GM18868 (cell line): ENCODE results near the gene CPT2.

ENCODE experiments used
- ATAC-seq: cut with Tn5 transposase; IDR thresholded peaks from one replicate; pipeline ENCODE4 v1.9.1; 2021; ENCODE audit warnings: mild to moderate bottlenecking, moderate library complexity; ENCODE audit not compliant: unreplicated experiment

Gene CPT2

DNA sequence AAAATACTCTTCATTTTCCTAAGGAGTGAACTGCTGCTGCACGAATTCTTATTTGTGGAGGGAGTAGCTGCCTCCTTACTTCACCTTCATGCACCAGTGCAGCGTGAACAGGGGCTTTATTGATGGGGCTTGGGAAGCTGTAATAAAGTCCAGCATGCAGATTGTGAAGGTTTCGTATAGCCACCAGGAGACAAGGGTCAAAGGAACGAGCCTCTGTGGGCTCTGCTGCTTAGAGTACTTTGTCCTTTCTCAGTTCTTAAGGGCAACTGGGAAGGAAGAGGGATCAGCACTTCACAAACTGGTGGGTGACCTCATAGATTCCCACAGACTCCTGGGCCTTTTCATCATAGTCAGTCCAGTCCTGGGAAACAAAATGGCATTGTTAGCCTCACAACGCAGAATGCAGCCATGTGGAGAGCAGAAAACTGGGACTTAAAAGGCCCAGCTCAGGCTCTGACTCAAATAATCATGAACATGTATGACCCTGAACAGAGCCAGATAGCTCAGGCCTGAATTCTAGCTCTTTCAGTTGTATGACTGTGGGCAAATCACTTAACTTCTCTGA lies 17.8 kb downstream of the CPT2 start:
- no peak for ATAC-seq

DNA sequence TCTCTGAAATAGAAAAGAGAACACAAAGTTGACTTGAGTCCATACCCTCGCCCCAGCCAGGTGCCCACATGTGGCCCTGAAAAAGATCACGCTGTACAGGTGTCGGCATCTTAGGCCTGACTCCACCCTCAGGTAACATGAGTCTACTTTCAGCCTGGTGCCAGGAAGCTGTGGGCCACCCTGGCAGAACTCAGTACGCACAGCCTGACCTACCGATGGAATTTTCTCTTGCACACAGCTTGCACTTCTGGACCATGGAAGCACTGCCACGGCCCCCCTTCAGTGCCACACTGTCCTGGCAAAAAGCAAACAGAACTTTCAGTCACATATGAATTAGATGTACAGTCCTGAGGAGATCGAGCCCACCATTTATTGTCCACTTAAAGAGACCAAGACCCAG lies 21.6 kb downstream of the CPT2 start:
- ATAC-seq, result no peak

- no peak for ATAC-seq
Measured at GRCh38 chr1:53219711-53220110, 23.1 kb downstream of the CPT2 start.

- peak; percentile 96 for ATAC-seq
Measured at GRCh38 chr1:53220171-53220961, 23.7 kb downstream of the CPT2 start, which contains the start of gene CZIB. CZIB (minus strand) TSS chr1:53220634; CDS start chr1:53220575, 59 bp downstream.

DNA sequence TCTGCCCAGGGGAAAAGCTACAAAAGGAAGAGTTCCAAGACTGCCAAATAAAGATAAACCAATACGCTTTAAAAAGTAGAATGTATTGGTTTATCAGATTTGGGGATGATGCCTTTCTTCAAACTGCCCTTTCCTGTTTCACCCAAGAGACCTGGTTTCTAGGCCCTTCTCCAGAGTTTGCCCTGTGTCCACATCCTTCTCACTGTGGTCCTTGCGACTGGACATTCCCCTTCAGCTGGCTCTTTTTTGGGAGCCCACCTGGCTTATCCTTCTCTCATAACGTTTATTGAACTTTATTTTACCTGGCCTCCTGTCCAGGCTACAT lies 24.3 kb downstream of the CPT2 start:
- no peak for ATAC-seq

- no peak for ATAC-seq
Measured at GRCh38 chr1:53237638-53238037, 41.0 kb downstream of the CPT2 start.

DNA sequence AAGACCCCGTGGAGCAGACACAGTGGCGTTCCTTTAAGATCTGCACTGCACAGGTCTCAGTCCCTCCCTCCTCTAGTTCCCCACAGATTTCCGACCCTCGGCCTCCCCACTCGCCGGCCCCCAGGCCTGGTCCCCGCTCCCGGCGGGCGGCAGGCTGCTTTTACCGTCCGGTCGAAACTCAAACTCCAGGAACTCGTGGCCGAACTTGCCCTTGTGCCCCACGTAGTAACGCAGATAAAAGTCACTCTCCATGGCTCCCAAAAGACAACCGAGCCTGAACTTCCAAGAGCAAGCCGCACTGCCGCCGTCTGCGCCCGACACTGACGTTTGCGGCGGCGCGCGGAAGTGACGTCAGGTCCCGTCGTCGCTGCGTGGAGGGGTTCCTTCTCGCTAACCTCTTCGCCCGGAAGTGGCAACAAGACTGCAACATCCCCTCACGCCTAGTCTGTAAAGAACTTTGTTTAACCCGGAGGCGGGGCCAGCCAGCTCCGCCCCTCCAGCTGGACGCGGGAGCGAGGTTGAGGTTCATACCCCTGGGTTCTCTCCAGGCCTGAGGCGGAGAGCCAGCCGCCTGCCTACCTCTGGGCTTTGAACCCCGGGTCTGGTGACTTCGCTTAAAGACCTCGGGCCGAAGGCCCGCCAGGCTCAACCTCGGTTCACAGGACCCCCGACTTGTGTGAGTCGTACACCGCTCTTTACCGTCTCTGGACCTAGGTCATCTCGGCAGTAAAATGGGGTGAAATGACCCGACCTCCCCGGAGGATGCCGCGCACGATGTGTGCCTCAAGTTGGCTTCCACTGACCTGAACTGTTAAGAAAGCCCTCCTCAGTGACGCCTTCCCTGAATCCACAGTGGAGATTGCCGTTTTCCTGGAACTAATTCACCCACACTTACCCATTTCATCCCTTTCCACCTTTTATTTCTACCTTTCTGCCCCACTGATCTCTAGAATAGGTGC lies 41.9 kb downstream of the CPT2 start, which contains the start of gene MAGOH:
Gene MAGOH (minus strand): TSS at position 322 of the 959 bp plus-strand sequence. CDS start 70 bp downstream, at position 252.
- peak; percentile 97 for ATAC-seq

DNA sequence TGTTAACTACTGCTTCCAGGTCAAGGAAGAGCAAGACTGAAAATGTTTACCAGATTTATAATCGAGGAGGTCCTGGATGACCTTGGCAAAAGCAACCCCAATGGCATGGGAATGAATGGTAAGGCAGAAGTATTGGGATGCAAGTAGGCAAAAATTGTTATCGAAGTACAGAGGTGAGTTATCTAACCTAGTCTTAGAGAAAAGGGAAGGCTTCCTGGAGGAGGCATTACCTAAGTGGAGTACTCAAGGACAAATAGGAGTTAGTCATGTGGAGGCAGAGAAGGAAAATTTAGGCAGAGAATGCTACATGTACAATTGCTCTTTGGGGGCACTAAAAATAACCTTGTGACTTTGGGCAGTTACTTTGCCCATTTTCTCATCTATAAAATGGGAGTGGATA lies 45.2 kb downstream of the CPT2 start:
- no peak for ATAC-seq

- ATAC-seq, result no peak
Measured at GRCh38 chr1:53242381-53242780, 45.8 kb downstream of the CPT2 start.

DNA sequence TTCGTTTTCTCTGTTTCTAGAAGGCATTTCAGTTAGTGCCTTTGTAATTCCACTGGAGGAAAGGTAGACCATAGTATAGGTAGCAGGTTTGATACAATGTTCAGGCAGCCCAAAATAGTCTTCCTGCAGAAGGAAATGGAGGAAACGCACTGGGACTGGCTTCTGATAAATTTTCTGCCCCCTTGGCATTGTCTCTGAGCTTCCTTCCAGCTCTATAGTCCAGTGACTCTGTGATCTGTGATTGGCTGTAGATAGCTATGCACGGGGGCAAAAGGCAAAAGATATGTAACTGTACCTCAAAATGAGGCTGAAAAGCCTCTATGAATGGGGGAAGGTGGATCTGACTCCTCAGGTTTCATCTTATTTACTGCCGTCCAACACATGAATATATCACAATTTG lies 47.5 kb downstream of the CPT2 start:
- ATAC-seq, result no peak

- ATAC-seq, result no peak
Measured at GRCh38 chr1:53246261-53247134, 49.9 kb downstream of the CPT2 start.

DNA sequence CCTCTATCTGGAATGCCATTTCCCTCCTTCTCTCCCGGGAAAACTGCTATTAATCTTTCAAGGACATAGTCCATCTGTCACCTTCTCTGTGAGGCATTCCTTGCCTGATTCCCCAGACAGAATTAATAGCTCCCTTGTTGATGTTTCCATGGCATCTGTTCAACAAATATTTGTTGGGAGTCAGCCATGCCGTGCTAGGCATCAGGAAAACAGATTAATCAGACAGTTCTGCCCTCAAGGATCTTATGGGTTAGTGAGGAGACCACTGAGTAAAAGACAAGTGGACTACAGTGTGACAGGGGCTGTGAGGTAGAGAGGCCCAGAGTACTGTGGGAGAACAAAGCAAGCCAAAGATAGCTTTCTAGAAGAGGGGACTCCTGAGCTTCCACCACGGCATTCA lies 53.1 kb downstream of the CPT2 start:
- ATAC-seq, result no peak

GRCh38 chr1:53250325-53250724 lies 53.7 kb downstream of the CPT2 start:
- no peak for ATAC-seq

- ATAC-seq, result no peak
Measured at GRCh38 chr1:53254011-53254640, 57.5 kb downstream of the CPT2 start.

- ATAC-seq, result no peak
Measured at GRCh38 chr1:53255031-53255430, 58.4 kb downstream of the CPT2 start.

- no peak for ATAC-seq
Measured at GRCh38 chr1:53256511-53257453, 60.2 kb downstream of the CPT2 start.

DNA sequence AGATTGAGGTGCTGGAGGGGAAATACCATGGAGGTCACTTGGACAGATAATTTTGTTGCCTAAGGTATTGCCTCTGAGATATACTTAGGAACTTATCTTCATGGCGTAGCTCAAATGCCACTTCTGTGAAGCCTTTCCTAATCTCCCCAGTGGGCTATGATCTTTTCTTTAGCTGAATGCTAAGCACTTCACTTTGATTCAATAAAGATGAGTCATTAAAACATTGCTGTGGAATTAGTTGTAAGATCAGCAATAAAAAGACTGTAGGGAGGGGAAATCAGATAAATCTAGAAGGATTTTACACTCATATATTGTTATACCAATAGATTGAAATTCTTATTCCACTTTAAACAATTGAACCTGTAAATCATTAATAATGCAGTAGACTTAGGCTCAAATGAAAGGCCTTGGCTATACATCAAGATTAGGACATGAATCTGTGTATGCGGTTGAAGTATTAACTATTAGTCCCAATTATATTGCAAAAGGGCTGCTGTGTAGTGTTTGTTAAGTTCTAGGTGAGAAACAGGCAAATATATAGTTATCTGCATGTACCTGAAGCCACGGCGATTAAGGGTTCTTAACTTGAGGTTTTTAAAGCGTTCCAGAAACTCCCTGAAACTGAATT lies 60.9 kb downstream of the CPT2 start:
- no peak for ATAC-seq

DNA sequence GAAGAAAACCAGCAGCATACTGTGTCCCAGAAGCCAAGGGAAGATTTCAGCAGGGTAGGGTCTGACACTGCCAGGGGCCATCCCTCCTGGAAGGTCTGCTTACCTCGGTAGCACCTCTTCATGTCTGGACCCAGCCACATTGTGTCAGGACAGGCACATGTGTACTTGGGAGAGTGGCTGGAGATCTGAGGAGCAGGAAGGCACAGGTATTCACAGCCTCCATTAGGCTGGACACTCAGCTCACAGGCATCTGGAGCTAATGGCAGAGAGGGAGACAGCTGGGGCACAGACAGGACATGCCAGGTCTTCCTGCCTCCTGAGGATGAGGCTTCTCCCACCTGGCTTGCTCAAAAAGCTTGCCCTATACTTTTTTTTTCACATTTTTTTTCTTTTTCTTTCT lies 61.6 kb downstream of the CPT2 start:
- no peak for ATAC-seq
